Ovary (tissue), 3 donors: Measurements from ENCODE around the gene PTPDC1.

Experiments used
- EP300 ChIP-seq: sonication (generic); formaldehyde crosslinking; IDR thresholded peaks from one replicate; pipeline ENCODE4 v1.6.1; 2017; ENCODE audit warnings: antibody characterized with exemption
- TF ChIP-seq, protein P1 (sequence below), 3 donors: fragments of 450-650 bp in 2 of 3; fragments of 200-600 bp in 1 of 3; IDR thresholded peaks; one replicate each; pipeline versions ENCODE4 v1.5.1 to v1.8.0; 2016 to 2022; ENCODE audit warnings: antibody characterized with exemption in 3 of 3, mild to moderate bottlenecking in 1 of 3
- donor health status: DM: no; HTN: no; CAD: no.

DNA sequence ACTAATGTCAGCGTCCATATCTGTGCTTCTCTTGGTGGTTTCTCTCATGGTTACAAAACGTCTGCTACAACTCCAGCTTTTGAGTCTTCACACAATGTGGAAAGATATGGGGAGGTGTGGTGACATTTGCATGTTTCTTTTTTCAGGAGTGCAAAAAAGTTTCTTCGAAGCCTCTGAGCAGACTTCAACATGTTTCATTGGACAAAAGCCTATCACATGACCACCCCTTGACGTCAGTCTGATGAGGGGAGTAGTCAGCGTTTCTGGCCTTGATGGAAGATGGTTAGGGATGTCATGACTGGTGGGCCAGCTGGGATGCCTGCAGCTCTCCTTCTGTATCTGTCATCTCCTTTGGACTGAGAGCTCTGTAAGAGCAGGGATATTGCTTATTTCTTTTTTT, 61.4 kb downstream of the PTPDC1 start:
- no peak for TF ChIP-seq EP300
- TF ChIP-seq, protein P1, sequence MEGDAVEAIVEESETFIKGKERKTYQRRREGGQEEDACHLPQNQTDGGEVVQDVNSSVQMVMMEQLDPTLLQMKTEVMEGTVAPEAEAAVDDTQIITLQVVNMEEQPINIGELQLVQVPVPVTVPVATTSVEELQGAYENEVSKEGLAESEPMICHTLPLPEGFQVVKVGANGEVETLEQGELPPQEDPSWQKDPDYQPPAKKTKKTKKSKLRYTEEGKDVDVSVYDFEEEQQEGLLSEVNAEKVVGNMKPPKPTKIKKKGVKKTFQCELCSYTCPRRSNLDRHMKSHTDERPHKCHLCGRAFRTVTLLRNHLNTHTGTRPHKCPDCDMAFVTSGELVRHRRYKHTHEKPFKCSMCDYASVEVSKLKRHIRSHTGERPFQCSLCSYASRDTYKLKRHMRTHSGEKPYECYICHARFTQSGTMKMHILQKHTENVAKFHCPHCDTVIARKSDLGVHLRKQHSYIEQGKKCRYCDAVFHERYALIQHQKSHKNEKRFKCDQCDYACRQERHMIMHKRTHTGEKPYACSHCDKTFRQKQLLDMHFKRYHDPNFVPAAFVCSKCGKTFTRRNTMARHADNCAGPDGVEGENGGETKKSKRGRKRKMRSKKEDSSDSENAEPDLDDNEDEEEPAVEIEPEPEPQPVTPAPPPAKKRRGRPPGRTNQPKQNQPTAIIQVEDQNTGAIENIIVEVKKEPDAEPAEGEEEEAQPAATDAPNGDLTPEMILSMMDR (IDR thresholded peaks at IDR 0.05): no peak
